ENCODE results near the gene GSG1L.
A peak's percentile ranks its signal among the peaks of the same experiment; 100 is the strongest.

GSG1L gene

GRCh38 chr16:28062261-28062846 is 1.2 kb downstream of the GSG1L start:
- DNase-seq: peak; percentile 27

DNA sequence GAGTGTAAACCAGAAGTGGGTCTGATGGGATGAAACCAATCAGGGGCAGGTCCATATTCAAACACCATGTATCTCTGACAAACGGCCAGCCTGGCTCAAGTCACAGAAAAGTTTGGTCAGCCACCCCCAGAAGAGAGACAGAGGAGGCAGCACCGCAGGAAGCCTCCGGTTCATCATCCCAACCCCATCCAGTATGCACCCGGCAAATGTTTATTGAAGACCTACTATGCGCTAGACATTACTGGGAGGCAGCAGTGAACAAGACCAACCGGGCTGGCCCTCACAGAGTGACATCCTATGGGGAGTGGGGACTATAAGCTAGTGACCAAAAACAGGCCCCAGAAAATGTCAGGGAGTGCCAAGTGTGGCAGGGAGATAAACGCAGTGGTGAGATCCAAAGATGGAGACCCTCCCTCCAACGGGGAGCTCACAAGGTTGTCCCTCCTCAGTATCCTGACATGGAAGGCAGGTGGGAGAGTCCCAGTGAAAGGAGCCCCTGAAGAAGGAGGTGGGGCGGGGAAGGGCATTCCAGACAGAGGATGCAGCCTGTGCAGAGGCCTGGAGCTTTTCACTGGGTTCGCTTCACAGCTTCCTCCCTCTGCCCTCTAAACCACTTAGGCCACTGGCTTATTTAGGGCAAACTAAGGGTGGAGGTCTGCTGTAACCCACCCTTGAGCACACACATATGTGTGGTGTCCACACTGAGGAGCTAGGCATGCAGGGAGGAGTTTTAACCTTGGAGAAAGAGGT is 2.0 kb downstream of the GSG1L start:
- DNase-seq: no peak

- DNase-seq: no peak
Measured at GRCh38 chr16:28059841-28060575, 3.5 kb downstream of the GSG1L start.

GRCh38 chr16:28058839-28059589 is 4.5 kb downstream of the GSG1L start:
- no peak for DNase-seq

DNA sequence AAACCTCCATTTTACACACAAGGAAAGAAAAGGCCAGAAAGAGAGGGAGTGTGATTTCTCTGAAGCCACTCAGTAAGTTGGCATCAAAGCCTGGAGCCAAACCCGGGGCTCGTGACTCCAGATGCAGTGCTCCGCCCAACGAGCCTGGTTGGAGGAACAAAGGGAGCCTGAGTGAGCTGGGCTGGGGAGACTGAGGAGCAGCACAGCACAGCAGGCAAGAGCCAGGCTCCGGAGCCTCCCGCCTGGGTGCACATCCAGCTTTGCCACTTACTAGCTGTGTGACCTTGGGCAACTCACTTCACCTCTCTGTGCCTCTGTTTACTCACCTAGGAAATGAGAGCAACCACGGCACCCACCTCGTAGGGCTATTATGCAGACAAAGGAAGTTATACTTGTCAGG is 5.6 kb downstream of the GSG1L start:
- no peak for DNase-seq

GRCh38 chr16:28053461-28053860 is 10.1 kb downstream of the GSG1L start:
- no peak for DNase-seq

- DNase-seq: no peak
Measured at GRCh38 chr16:28052274-28053128, 11.0 kb downstream of the GSG1L start.

DNA sequence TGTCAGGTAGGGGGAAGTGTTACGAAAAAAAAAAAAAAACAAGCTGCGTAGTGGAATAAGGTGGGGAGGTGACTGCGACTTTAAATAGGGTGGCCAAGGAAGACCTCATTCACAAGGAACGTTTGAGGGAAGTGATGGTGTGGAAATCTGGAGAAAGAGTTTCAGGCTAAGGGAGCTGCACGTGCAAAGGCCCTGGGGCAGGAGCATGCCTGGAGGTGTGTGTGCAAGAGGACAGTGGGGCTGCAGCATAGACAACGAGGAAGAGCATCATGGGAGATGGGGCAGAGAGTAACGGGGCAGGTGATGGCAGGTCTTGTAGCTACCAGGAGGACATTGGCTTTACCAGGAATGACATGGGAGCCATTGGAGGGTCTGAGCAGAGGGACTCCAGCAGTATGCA is 12.0 kb downstream of the GSG1L start:
- no peak for DNase-seq

GRCh38 chr16:28042811-28043210 is 20.7 kb downstream of the GSG1L start:
- no peak for DNase-seq

- no peak for DNase-seq
Measured at GRCh38 chr16:28041615-28042014, 21.9 kb downstream of the GSG1L start.

DNA sequence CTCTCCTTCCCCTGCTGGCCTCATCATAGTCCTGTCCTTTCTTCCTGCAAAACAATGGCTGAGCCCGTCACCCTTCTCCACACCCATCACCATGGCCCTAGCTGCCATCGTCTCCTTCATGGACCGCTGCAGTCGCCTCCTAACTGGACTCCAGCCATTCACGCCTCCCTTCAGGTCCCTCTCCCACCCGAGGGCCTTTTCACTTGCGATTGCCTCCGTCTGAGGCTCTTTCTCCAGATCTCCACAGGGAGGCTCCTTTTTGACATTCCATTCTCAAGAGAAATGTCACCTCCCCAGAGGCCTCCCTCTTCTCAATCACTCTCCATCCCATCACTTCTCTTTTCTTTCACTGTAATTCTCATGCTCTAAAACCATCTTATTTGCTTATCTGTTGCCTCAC is 23.5 kb downstream of the GSG1L start:
- DNase-seq: no peak

GRCh38 chr16:28039493-28039892 is 24.0 kb downstream of the GSG1L start:
- no peak for DNase-seq

DNA sequence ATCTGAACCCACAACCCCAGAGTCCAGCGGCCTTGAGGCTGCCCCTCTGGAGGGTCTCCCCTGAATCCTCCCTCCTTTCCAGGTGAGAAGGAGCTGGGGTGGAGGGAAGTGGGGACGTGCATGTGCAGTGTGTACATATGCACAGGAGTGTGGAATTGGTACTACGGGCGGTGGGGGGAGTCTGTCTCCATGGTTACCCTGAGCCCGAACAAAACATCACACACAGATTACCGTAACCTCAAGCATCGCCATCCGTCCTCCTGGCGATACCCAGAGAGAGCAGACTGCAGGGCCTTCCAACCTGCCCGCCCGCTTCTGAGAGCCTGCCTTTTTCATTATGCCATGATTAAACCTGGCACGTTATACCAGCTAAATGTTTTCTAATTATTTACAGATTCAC is 25.1 kb downstream of the GSG1L start:
- no peak for DNase-seq

- DNase-seq: no peak
Measured at GRCh38 chr16:28035866-28036393, 27.6 kb downstream of the GSG1L start.

DNA sequence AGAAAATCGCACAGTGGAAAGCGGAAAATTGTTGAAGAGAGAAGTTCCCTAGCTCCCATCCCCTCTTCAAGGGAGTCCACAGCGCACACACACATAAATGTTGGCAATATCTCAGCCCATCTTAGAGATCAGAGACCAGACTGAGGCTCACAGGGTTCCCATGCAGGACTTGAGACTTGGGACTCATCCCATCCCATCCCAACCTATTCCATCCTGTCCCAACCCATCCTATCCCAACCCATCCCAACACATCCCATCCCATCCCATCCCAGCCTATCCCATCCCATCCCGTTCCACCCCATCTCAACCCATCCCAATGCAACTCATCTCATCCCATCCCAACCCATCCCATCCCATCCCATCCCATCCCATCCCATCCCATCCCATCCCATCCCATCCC is 29.6 kb downstream of the GSG1L start:
- DNase-seq: no peak

DNA sequence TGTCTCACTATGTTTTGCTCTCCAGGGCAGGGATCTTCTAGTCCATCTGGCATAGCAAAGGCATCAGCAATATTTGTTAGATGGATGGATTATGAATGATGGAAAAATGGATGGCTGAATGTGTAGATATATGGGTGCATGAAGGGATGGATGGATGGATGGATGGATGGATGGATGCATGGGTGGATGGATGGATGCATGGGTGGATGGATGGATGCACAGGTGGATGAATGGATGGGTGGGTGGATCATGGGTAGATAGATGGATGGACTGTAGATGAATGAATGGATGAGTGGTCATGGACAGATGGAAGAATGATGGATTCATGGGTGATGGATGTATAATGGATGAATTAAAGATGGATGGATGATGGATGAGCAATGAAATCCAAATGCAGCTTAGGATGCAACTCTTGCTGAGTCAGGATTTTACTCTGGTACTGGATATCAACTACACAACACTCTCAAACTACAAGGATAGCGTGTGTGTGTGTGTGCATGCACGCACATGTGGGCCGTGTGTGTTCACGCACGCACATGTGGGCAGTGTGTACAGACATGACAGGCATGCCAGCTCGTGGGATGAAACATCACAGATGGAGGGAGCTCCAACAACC is 34.0 kb downstream of the GSG1L start:
- no peak for DNase-seq

- DNase-seq: no peak
Measured at GRCh38 chr16:28027055-28027454, 36.5 kb downstream of the GSG1L start.

- DNase-seq: no peak
Measured at GRCh38 chr16:28025631-28026030, 37.9 kb downstream of the GSG1L start.

GRCh38 chr16:28019218-28019617 is 44.3 kb downstream of the GSG1L start:
- no peak for DNase-seq

GRCh38 chr16:28014851-28015250 is 48.7 kb downstream of the GSG1L start:
- no peak for DNase-seq

- DNase-seq: no peak
Measured at GRCh38 chr16:28013878-28014277, 49.6 kb downstream of the GSG1L start.

- DNase-seq: no peak
Measured at GRCh38 chr16:28013392-28013791, 50.1 kb downstream of the GSG1L start.
